GM19438 (cell line): ENCODE results near the gene COG6.

Experiments used
- ATAC-seq: cut with Tn5 transposase; IDR thresholded peaks from one replicate; pipeline ENCODE4 v1.9.1; 2021; ENCODE audit warnings: low read depth; ENCODE audit not compliant: unreplicated experiment

The COG6 gene

GRCh38 chr13:39766464-39767158 is 111.1 kb downstream of the COG6 start:
- no peak for ATAC-seq

DNA sequence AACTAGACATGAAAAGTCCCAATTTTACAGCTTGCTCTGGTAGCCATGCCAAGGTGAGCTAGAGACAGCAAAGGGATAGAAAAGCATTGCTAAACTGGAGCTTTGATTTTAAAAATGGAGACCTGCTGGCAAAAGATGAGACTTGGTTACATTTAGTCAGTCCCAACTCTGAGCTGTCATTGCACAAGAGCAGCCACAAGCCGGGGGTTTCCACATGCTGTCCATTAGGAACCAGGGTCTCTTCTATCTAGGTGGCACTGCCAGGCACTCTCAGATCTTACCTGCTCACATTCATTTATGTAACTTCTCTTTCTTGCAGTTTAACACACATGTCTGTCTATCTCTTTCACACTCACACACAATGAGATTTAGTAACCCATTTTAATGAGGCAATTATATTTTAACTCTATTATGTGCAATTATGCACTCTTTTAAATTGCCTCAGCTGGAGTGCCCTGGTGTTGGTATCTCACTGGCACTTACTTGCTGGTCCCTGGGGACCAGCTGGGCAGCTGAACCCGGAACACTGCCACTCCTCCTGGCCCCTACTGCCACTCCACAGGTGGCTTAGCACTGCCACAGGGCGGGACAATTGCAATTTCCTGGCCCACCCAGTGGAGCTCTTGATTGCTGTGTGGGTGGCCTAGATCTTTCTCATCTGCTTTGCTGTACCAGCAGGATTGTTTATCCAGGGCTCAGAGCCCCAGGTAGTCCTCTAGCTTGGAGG is 112.5 kb downstream of the COG6 start:
- ATAC-seq = no peak

- ATAC-seq = no peak
These were observed 113.5 kb downstream of the COG6 start for GRCh38 chr13:39768962-39769361.

GRCh38 chr13:39770221-39771090 is 115.0 kb downstream of the COG6 start:
- ATAC-seq = no peak

- no peak for ATAC-seq
These were observed 118.4 kb downstream of the COG6 start for GRCh38 chr13:39773833-39774232.

DNA sequence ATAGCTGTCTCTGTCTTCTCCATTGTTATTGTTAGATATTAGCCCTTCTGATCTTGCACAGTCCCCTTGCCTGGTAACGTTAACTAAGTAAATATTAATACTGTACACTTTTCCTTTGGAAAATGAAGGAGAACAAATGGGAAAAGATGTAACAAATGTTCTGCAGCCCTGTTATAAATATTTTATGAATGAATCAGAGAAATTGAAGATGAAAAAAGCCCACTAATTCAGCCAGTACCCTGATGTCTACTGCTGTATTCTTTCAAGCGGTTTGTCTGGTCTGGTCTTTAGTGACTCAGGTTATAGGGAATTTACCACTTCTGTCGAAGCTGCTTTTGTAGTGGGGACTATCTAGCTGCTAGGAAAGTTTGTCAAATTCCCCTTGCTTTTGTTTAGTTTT is 121.0 kb downstream of the COG6 start:
- no peak for ATAC-seq

DNA sequence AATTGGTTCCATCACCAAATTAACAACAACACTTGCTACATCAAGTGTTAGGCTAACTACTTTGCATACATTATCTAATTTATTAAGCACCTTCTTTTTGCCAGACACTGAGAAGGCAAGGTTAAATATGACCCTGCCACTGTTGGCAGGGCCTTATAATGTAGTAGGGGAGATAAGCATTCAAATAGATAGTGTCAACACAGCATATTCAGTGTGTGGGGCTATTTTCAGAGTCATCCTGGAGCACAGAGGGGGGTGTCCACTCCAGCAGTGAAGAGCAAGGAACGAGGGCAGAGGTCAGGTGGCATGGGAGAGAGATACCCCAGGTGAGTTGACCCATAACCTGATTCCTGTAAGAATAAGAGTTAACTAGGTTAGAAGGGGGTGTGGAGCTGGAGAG is 121.6 kb downstream of the COG6 start:
- no peak for ATAC-seq

DNA sequence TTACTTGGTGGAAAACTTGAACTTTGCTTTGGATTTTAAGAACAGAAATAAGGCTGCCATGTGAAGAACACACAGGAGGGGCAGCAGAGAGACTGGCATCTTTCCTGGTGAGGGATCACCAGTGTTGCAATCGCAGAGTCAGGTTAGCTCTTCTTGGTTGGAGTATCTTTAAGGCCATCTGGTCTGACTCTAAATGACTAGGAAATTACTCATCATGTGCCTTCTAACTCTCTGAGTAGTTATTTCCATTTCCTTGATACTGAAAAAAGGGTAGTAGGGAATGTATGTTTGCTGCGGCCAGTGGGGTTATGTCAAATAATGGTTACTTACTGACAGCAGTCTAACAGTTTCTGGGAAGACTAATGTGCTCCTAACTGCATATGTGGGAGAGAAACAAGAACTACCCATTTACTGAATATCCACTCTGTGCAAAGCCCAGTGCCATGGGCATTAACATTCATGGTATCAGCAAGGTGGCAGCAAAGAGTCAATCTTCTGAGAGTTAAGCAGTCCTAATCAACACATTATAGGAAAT is 122.1 kb downstream of the COG6 start:
- ATAC-seq = no peak

GRCh38 chr13:39779337-39780265 is 124.1 kb downstream of the COG6 start:
- no peak for ATAC-seq

DNA sequence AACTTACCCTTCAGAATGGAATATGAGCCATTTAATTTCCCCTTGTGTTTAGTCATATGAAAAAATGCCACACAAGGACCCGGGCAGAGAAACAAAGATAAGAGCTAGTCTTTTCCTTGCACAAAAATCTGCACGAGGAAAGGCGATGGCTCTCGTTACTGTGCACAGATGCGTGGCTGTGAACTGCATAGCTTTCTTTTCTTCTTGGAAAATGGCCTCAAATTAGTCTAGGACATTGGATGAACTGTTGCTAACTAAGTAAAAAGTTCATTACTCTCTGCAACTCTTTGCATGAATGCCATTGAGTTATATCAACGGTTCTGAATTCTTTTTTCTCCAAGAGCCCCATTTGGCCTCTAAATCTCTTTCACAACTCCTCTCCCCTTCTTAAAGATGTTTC is 125.2 kb downstream of the COG6 start:
- ATAC-seq = no peak

GRCh38 chr13:39781381-39781780 is 125.9 kb downstream of the COG6 start:
- ATAC-seq = no peak

GRCh38 chr13:39783051-39783450 is 127.6 kb downstream of the COG6 start:
- no peak for ATAC-seq

- no peak for ATAC-seq
These were observed 128.9 kb downstream of the COG6 start for GRCh38 chr13:39784347-39784746.

DNA sequence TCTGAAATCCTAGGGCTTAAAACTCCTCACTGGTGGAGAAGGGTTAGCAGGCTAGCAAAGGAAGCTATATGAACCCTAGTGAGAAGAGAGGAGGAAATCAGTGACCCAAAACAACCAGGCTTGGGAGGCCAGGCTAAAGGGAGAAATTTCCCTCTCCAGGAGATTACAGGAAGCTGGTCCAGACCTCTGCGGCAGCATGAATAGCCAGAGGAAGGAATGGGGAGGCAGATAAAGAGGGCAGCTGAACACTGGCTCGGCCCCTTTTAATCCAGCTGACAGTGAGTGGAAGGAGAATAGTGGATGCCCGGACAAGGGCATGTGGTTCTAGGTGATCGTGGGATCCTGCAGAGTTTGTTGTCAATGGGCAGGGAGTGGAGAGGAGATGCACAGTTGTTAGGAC is 130.6 kb downstream of the COG6 start:
- no peak for ATAC-seq

DNA sequence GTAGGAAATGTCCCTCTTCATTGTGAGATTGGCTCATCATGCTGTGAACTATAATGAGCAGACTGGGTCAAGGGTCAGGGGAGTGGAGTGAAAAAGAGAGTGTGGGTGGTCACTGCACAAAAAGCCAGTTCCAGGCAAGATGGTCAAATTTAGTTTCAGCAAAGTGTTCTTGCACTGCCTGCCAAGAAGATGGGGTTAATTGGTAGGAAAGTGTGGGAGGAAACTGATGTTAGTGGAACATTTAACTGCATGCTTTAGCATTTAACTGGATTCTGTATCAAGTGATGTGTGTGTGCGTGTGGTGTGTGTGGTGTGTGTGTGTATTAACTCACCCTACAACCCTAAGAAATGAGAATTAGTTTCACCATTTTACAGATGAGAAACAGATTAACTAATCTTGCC is 131.6 kb downstream of the COG6 start:
- ATAC-seq = no peak

GRCh38 chr13:39788102-39788501 is 132.6 kb downstream of the COG6 start:
- no peak for ATAC-seq

DNA sequence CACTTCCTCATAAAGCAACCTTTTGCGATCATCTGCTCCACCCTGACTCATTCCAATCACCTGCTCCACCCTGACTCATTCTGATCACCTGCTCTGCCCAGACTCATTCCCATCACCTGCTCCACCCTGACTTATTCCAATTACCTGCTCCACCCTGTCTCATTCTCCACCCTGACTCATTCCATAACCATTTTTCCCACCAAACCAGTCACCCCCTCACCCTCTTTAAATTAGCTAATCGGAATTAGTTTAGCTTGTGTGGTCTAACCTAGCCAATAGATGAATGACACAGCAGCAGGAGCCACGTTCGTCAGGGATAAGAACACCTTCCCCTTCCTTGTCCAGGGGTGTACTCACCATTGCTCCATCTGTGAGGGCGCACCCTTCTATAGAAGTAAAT is 134.0 kb downstream of the COG6 start:
- no peak for ATAC-seq
